GM12873 (cell line): Measurements from ENCODE around the gene ZNF541.

Experiments used
- CTCF ChIP-seq: IDR thresholded peaks from 2 replicates; pipeline ENCODE4 v1.5.1; 2012; ENCODE audit warnings: low read depth, mild to moderate bottlenecking, moderate library complexity, low read length, control low read depth; ENCODE audit not compliant: insufficient read depth; ENCODE audit errors: missing control alignments

ZNF541 gene

DNA sequence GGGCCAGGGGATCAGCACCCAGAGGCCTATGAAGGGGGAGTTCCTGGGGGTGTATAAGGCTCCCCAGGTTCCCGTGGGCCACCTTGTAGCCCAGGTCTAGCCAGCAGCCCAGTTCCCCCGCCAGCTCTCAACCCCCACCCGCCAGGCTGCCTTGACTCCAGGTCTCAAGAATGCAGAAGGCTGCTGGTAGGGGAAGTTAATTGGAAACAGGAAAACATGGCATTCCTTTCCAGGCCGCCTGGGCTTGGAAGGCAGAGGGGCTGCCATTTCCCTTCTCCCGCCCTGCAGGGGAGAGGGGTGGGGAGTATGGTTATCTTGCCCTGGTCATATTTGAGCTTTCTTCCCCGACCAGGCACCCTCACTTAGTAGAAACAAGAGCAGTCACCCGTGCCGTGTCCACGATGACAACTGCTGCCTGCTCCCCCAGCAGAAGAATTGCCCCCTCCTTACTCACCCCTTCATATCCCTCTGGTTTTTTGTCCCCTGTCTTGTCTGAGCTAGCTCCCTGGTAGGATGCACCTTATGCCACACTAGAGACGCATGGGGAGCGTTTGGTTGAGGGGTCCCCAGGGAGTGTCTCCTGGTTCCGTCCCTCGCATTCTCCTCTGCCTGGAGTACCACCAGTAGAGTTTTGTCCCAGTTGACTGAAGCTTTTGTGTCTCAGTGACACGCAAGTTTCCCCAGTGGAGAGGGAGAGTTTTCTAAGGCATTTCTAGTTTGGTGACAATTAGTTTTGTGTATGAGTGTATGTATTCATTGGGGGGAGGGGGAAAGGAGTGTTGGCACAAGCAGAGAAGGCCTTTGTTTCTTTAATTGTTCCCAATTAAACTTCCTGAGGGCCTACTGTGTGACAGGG lies 40.4 kb upstream of the ZNF541 start:
- TF ChIP-seq CTCF: no peak

- no peak for TF ChIP-seq CTCF
These were observed 38.0 kb upstream of the ZNF541 start for GRCh38 chr19:47610902-47611301.

DNA sequence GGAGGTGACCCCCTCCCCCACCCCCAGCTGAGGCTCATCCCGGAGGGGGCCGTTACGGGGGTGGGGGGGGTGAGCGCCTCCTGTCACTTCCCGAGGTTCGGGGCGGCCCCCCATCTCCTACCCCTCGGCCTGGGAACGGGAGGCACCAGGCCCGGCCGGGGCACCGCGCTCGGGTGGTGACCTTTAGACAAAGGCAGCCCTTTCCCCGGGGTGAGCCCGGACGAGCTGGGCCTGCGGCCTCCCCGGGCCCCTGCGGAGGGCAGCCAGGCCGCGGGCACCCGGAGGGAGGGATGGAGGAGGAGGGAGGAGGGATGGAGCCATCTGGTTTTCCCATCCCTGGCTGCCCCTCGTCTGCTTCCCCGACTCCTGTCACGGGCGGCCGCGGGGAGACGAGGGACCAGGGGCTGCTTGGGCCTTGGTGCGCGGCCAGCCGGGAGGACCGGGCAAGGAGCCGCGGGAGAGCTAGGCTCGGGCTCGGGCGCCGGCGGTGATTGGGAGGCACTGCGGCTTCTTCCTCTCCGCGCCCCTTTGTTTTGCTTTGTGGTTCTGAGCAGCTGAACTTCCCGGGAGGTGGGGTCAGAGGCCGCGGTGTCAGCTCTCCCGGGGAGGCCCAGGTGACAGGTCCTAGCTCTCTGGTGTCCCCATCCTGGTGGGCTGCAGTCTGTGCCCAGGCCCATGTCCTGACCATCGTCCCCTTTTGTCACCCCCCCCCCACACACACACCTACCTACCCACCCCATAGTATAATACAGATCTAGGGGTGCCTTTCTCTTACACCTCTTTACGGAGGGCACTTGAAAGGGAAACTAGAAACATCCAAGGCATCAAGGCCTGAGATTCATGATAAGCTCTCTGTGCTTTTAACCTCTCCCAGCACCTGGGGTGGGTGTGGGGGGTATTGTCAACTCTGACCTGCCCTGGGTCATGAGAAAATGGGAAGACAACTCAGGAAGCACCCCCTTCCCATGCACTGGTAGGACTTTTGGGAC lies 37.3 kb upstream of the ZNF541 start:
- no peak for TF ChIP-seq CTCF

DNA sequence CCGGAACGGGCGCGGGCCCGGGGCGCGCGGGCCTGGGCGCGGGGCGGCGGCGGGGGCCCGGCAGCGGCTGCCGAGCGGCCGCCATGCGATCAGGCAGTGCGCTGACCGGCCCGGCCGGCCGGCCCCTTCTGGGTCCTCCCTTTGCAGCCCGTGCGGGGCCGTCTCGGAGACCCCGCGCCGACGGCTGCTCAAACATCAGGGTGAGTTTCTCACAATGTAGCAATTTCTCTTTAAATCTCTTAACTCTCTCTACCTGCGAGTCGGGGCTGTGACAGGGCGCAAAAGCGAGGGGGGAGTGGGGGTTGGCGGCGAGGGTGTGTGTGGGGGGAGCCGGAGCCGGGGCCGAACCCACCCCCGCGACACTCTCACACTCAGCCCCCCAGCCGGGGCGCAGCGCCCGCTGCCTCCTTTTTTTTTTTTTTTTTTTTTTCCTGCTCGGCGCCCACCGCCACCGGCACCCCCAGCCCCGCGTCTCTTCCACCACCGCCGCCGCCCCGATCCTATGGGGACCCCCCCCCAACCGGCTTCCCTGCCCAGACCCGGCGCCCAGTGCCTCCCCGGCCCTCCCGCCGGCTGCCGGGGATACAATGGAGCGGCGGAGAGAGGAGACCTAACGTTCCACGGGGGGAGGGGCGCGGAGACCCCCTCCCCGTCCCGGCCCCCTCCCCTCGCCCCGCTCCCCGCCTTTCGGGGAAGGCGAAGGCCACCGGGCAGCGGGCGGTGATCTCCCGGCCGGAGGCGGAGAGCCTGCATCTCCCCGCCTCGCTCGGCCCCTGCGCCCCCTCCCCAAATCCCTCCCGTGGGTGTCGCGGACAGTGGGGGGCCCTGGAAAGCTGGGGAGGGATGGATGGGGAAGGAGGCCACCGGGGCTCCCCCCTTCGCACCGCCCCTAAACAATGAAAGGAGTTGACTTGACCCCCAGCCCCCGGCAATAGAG lies 36.3 kb upstream of the ZNF541 start, which contains the start of gene BICRA:
Gene BICRA, plus strand, starts transcription at position 166 of the 937 bp plus-strand sequence. CDS start 64,441 bp downstream, outside the sequence.
- TF ChIP-seq CTCF: no peak

- peak; percentile 47 for TF ChIP-seq CTCF
These were observed 35.3 kb upstream of the ZNF541 start for GRCh38 chr19:47608074-47608918.

DNA sequence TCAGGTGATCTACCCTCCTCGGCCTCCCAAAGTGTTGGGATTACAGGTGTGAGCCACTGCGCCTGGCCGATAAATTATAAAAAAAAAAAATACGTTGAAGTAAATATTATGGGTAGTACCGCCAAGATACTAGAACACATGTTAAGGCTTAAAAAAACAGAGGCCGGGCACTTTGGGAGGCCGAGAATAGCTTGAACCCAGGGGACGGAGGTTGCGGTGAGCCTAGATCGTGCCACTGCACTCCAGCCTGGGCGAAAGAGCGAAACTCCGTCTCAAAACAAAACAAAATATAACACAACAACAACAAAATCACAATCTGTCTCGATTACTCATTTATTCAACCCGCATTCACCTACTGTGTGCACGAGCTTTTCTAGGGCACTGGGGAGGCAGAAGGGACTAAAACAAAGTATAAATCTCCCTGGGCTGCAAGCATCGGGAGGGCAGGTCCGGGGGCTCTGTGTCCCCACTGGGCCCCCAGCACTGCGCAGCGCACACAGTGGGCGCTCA lies 34.7 kb upstream of the ZNF541 start:
- no peak for TF ChIP-seq CTCF
